ENCODE results near the gene CMTM4. TPM values are rescaled to one million over a fixed set of nuclear protein-coding genes. Genes with fewer than 3 reads are reported as not detected.

CMTM4 gene
- total RNA-seq, 4 donors from 2014 or later: 24.0 to 55.1 (median 36.4) TPM

DNA sequence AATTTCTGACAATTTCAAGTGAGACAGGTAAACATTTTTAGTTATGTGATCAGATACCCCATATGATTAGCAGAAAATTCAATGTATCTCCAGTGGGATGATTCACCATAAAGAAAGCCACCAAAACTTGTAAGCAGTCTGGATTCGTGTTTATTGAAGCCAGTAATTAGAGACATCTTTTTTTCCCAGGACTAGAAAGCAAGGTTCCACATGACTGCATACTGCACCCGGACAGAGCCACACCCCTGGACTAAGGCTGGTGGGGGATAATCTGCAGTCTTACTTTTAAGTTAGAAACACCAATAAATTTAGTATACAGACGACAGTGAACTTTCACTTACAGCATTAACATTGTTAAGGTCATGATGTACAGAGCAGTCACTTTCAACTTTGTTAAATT, 24.2 kb upstream of the CMTM4 start:
- 55% methylated on average over 3 of the region's 3 CpGs for WGBS
- TF ChIP-seq, protein P1, sequence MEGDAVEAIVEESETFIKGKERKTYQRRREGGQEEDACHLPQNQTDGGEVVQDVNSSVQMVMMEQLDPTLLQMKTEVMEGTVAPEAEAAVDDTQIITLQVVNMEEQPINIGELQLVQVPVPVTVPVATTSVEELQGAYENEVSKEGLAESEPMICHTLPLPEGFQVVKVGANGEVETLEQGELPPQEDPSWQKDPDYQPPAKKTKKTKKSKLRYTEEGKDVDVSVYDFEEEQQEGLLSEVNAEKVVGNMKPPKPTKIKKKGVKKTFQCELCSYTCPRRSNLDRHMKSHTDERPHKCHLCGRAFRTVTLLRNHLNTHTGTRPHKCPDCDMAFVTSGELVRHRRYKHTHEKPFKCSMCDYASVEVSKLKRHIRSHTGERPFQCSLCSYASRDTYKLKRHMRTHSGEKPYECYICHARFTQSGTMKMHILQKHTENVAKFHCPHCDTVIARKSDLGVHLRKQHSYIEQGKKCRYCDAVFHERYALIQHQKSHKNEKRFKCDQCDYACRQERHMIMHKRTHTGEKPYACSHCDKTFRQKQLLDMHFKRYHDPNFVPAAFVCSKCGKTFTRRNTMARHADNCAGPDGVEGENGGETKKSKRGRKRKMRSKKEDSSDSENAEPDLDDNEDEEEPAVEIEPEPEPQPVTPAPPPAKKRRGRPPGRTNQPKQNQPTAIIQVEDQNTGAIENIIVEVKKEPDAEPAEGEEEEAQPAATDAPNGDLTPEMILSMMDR (IDR thresholded peaks at IDR 0.05): no peak
- TF ChIP-seq POLR2AphosphoS5 (IDR thresholded peaks at IDR 0.05) (no peak), EP300 (IDR thresholded peaks at IDR 0.05) (no peak), POLR2A (IDR thresholded peaks at IDR 0.05) (no peak)
- H3K27me3 ChIP-seq: no peaks in the 10 kb centered on the region
- no peaks in the 10 kb centered on the region for H3K9me3 ChIP-seq
- H3K4me3 ChIP-seq: no peak overlapping the region
- DNase-seq (ENCODE audit: low spot score in 2 of 2): no peak
- no peaks in the 10 kb centered on the region for H3K4me1 ChIP-seq
- no peak overlapping the region for H3K27ac ChIP-seq
- H3K36me3 ChIP-seq: peaks cover 45% of the 10 kb centered on the region

DNA sequence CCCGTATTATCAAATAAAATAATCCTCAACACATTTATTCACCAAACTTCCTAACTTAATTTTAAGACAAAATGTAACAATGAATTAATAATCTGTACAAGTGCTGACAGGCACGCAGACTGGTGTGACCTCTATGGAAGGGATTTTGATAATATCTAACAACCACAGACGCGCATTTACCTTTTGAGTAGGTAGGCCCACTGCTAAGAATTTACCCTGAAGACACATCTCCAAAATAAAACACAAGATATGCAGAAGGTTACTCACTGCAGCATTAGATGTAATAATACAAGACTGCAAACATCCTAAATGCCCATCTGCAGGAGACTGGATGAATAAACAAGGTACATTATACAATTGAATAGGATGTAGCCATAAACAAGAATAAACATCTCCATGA, 22.7 kb upstream of the CMTM4 start:
- H3K27ac ChIP-seq: no peak overlapping the region
- H3K4me1 ChIP-seq: peaks cover 4% of the 10 kb centered on the region
- no peaks in the 10 kb centered on the region for H3K27me3 ChIP-seq
- H3K36me3 ChIP-seq: peaks cover 30% of the 10 kb centered on the region
- H3K9me3 ChIP-seq: no peaks in the 10 kb centered on the region
- no peak for TF ChIP-seq POLR2AphosphoS5 (IDR thresholded peaks at IDR 0.05)
- TF ChIP-seq EP300 (IDR thresholded peaks at IDR 0.05): no peak
- TF ChIP-seq POLR2A (IDR thresholded peaks at IDR 0.05): no peak
- TF ChIP-seq, protein P1 (IDR thresholded peaks at IDR 0.05): no peak
- no peak overlapping the region for H3K4me3 ChIP-seq
- WGBS: 69% methylated on average over 4 of the region's 4 CpGs
- no peak for DNase-seq (ENCODE audit: low spot score in 2 of 2)

DNA sequence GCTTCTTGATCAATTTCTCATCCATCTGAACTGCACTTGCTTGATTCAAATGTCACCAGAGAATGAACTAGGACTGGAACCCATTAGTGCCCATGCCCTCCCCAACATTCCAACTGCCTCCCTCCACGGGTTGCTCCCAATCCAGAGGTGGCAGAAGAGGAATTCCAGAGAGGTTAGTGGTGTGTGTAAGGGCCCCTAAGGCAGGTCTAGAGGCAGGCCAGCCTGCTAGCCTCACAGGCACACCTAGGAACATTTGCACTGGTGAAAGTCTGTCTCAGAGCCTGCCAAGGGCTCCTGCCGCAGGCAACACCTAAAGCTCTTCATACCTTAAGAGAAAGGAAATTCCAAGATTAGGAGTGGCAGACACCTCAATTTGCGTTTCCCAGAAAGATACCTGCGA, 21.2 kb upstream of the CMTM4 start:
- WGBS: 53% methylated on average over 4 of the region's 4 CpGs
- Histone ChIP-seq H3K9me3 (no peaks in the 10 kb centered on the region), H3K4me1 (peaks cover 4% of the 10 kb centered on the region), H3K4me3 (no peak overlapping the region), H3K27ac (no peak overlapping the region), H3K27me3 (no peaks in the 10 kb centered on the region), H3K36me3 (peaks cover 15% of the 10 kb centered on the region)
- TF ChIP-seq, protein P1 (IDR thresholded peaks at IDR 0.05): no peak
- no peak for DNase-seq (ENCODE audit: low spot score in 2 of 2)

DNA sequence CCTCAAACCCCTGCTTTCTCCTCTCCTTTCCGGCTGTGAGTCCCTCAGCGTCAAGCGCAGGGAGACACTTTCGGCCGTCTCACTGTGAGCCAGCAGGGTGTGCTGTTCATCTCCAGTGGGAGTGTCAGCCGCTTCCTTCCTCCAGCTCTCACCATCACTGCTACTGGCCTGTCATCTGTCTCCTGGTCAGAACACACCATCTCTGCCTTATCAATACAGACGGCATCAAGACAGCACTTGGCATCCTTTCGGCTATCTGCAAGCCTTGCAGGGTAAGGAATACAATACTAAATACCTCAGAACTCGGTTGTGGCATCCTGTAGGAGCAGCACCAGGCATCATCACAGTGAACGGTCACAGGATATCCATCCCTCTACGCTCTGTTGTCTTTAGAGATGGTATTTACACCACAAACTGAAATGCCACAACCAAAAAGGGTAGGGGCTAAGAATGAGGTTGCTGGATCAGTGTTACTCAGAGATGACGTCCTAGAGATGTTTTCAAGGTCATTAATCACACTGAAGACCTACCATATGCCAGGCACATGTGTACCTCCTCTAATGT, 20.7 kb upstream of the CMTM4 start:
- no peaks in the 10 kb centered on the region for H3K27me3 ChIP-seq
- TF ChIP-seq, protein P1 (IDR thresholded peaks at IDR 0.05): peak in 1 of 2 donors; percentile 46
- no peak for TF ChIP-seq POLR2AphosphoS5 (IDR thresholded peaks at IDR 0.05)
- H3K4me1 ChIP-seq: peaks cover 4% of the 10 kb centered on the region
- no peak overlapping the region for H3K4me3 ChIP-seq
- no peak for DNase-seq (ENCODE audit: low spot score in 2 of 2)
- no peak overlapping the region for H3K27ac ChIP-seq
- H3K36me3 ChIP-seq: peaks cover 9% of the 10 kb centered on the region
- whole genome bisulfite sequencing: 60% methylated on average over 12 of the region's 12 CpGs
- H3K9me3 ChIP-seq: no peaks in the 10 kb centered on the region

DNA sequence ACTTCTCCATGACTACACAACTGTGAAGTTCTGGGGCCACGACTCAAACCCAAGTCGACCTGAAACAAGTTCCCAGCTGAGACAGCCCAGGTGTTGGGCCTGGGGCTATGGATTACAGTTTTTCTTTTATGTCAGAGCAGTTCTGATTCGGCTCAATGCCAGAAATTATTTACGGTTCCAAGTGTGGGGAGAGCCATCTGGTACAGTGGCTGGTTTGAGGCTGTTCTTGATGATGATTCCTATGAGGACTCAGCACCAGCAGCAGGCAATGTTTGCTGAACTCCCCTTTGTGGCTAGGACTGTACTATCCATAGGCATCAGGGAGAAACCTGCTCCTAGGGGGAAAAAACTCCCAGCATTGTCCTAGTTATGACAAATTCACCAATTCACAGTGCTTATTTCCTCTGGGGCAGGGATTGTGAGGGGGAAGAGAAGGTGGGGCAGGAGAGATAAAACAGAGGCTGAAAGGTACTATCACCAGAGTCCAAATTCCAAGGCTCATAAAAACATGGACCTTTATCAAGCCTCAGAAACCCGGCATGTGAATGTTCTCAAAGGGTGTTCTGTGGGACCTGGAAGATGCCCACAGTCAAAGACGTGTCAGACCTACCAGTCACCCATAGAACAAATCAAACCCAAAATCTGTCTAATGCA, 18.2 kb upstream of the CMTM4 start:
- H3K4me1 ChIP-seq: peaks cover 4% of the 10 kb centered on the region
- H3K27ac ChIP-seq: no peak overlapping the region
- TF ChIP-seq POLR2A (IDR thresholded peaks at IDR 0.05) (no peak), POLR2AphosphoS5 (IDR thresholded peaks at IDR 0.05) (no peak), EP300 (IDR thresholded peaks at IDR 0.05) (no peak)
- TF ChIP-seq, protein P1 (IDR thresholded peaks at IDR 0.05): no peak
- DNase-seq (ENCODE audit: low spot score in 2 of 2): no peak
- no peaks in the 10 kb centered on the region for H3K9me3 ChIP-seq
- H3K27me3 ChIP-seq: no peaks in the 10 kb centered on the region
- peaks cover 5% of the 10 kb centered on the region for H3K36me3 ChIP-seq
- 38% methylated on average over 6 of the region's 6 CpGs for WGBS
- no peak overlapping the region for H3K4me3 ChIP-seq

Data from suprapubic skin (tissue), 4 donors.